Tibial artery (tissue), 4 donors: ENCODE data around the gene ABCG1.

Experiments used
- DNase-seq, 2 donors: peaks; one replicate each; pipeline ENCODE4 v3.0.0-alpha.2; 2019
- H3K27ac ChIP-seq, 2 donors: fragments of 200-600 bp; sonication (generic) in 1 of 2; 1 replicate in 1 of 2; 2 replicates in 1 of 2; pipeline ENCODE4 v1.5.1; 2018 to 2019; ENCODE audit warnings: mild to moderate bottlenecking in 1 of 2
- H3K27me3 ChIP-seq, 2 donors: fragments of 200-600 bp; sonication (generic) in 1 of 2; one replicate each; pipeline versions ENCODE4 v1.5.1 to v1.6.0; 2016 to 2019
- H3K36me3 ChIP-seq, 3 donors: fragments of 200-600 bp; sonication (generic) in 2 of 3; one replicate each; pipeline ENCODE4 v1.5.1; 2016 to 2019; ENCODE audit warnings: mild to moderate bottlenecking in 2 of 3
- H3K4me1 ChIP-seq, 4 donors: fragments of 200-600 bp; sonication (generic) in 2 of 4; 1 replicate in 3 of 4; 2 replicates in 1 of 4; pipeline ENCODE4 v1.5.1; 2016 to 2019
- H3K4me3 ChIP-seq, 2 donors: fragments of 200-600 bp; sonication (generic) in 1 of 2; 1 replicate in 1 of 2; 2 replicates in 1 of 2; pipeline ENCODE4 v1.5.1; 2018 to 2019; ENCODE audit warnings: mild to moderate bottlenecking in 2 of 2
- H3K9me3 ChIP-seq, 3 donors: fragments of 200-600 bp; sonication (generic) in 1 of 3; one replicate each; pipeline ENCODE4 v1.5.1; 2016 to 2019
- intact Hi-C: fragments of 100-400 bp; cut with DNase I; formaldehyde crosslinking; loops from one replicate; pipeline ENCODE4 v1.15.0; 2023; ENCODE audit warnings: low total_unique reads
- TF ChIP-seq, protein P1 (sequence below), 2 experiments: fragments of 200-600 bp in 1 of 2; fragments of 450-650 bp in 1 of 2; IDR thresholded peaks; one replicate each; pipeline ENCODE4 v1.5.1; 2017 to 2019; ENCODE audit warnings: antibody characterized with exemption in 2 of 2, mild to moderate bottlenecking in 1 of 2, moderate library complexity in 1 of 2

The ABCG1 gene

DNA sequence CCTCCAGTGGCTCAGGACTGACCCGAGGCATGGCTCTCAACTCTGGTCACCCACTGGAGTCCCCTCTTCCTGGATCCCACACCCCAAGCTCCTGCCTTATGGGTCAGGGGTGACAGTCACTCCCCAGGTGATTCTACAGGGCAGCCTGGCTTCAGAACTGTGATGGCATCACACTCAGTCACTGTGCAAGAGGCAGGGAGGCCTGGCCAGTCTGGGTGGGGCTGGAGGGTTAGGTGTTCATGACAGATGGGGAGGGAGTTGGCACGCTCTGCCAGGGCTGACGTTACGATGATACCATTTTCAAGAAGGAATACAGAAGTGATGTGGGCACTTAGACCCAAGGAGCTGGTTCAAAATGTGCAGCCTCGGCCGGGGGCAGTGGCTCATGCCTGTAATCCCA, 25.2 kb upstream of the ABCG1 start:
- TF ChIP-seq, protein P1, sequence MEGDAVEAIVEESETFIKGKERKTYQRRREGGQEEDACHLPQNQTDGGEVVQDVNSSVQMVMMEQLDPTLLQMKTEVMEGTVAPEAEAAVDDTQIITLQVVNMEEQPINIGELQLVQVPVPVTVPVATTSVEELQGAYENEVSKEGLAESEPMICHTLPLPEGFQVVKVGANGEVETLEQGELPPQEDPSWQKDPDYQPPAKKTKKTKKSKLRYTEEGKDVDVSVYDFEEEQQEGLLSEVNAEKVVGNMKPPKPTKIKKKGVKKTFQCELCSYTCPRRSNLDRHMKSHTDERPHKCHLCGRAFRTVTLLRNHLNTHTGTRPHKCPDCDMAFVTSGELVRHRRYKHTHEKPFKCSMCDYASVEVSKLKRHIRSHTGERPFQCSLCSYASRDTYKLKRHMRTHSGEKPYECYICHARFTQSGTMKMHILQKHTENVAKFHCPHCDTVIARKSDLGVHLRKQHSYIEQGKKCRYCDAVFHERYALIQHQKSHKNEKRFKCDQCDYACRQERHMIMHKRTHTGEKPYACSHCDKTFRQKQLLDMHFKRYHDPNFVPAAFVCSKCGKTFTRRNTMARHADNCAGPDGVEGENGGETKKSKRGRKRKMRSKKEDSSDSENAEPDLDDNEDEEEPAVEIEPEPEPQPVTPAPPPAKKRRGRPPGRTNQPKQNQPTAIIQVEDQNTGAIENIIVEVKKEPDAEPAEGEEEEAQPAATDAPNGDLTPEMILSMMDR (IDR thresholded peaks at IDR 0.05): no peak
- H3K36me3 ChIP-seq: no peaks in the 10 kb centered on the region
- no peak overlapping the region for H3K4me3 ChIP-seq
- intact Hi-C loops: no loop called here
- H3K27me3 ChIP-seq: peaks cover 0 to 28% of the 10 kb centered on the region in 2 donors
- no peak for DNase-seq
- no peaks in the 10 kb centered on the region for H3K9me3 ChIP-seq
- H3K4me1 ChIP-seq: no peaks in the 10 kb centered on the region
- no peak overlapping the region for H3K27ac ChIP-seq

DNA sequence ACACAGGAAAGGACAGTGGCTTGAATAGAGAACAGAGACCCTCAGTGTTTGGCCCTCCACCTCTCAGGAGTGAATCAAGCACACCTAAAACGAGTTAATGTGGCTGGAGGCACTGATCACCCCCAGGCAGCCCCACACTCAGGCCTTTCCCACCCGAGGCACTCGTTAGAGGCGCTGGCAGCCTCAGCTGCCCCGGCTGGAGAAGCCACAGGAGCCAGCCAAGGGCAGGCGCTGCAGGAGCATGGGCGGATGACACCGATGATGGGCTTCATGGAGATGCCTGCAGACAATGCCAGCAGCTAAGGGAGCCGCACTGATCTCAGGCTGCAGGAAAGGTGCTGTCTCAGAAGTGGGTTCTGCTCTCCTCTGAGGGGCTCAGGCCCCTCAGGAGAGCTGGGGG, 24.1 kb upstream of the ABCG1 start:
- H3K27ac ChIP-seq: no peak overlapping the region
- no peak for DNase-seq
- intact Hi-C loops: no loop called here

DNA sequence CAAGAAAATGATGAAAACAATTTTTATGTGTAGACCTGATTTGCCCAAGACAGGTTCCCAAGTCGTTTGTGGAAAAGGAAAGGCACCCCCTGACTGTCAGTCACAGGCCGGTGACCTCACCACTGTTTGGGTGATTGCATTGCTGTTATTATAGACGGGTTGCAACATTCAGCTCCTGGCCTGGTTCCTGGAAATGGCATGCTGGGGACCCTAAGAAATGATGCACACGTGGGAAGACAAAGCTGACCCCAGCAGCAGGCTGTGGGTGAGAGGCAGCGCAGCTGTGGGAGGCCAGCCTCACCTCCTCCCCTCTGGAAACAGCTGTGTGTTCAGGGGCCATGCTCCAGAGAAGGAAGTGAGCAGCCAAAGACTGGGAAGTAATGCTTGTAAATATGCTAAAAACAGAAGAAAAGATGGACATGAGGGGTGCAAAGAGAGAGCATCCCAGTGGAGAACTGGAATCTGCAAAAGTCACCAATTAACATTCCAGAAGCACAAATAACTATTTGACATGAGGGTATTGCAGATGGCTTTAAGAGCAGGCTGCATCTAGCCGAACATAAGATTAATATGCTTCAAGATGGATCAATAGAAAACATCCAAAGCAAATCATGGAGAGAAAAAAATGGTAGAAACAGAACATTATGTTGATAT, 23.4 kb upstream of the ABCG1 start:
- no peaks in the 10 kb centered on the region for H3K36me3 ChIP-seq

More for the DNA sequence above, 24.1 kb upstream of the ABCG1 start:
- peaks cover 0 to 28% of the 10 kb centered on the region in 2 donors for H3K27me3 ChIP-seq
- no peak overlapping the region for H3K4me3 ChIP-seq
- H3K4me1 ChIP-seq: no peaks in the 10 kb centered on the region
- no peaks in the 10 kb centered on the region for H3K36me3 ChIP-seq
- no peaks in the 10 kb centered on the region for H3K9me3 ChIP-seq
- TF ChIP-seq, protein P1 (IDR thresholded peaks at IDR 0.05): no peak

DNA sequence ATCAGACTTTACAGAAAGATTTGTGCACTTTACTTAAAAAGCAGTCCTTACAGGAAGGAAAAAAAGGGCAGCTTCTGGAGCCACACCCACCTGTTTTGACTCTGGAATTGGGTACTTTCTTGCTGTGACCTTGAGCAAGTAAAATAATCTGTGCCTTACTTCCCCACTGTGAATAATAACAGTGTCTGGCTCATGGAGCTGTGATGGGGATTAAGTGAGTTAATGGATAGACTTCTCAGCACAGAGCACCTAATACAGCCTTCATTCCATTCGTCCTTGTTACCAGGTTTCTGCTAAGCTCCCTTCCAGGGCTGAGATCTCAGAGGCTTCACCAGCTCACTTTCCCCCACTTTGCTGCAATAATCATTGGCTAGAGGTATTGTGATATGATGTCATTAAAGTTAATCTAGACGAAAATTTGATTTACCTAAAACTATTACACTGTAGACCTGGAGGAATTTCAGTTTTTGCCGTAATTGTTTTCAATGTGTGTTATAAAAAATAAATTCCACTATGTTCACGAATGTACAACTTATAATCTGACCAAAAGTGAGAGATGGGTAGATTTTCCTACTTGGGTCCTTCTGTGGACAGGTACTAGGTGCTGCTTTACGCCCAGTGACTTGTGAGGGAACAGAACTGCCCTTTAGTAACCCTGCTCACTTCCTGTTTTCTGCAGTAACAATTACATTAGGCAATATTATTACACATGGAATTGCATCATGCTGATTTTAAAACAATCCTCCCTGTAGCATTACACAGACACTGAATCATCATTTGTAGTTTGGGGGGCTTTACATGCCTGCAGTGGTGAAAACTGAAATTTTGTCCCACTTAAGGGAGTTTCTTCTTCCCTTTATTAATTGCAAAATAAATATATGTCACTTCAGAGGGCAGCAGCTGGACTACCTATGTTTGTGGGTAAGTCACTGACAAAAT, 19.7 kb upstream of the ABCG1 start:
- Histone ChIP-seq H3K27ac (no peak overlapping the region), H3K4me1 (no peaks in the 10 kb centered on the region), H3K4me3 (no peak overlapping the region), H3K36me3 (no peaks in the 10 kb centered on the region), H3K9me3 (no peaks in the 10 kb centered on the region), H3K27me3 (peaks cover 0 to 22% of the 10 kb centered on the region in 2 donors)
- TF ChIP-seq, protein P1 (IDR thresholded peaks at IDR 0.05): no peak
- intact Hi-C loops: no loop called here
- DNase-seq: no peak

More for the DNA sequence above, 23.4 kb upstream of the ABCG1 start:
- Histone ChIP-seq H3K4me3 (no peak overlapping the region), H3K4me1 (no peaks in the 10 kb centered on the region), H3K27ac (no peak overlapping the region), H3K27me3 (peaks cover 0 to 30% of the 10 kb centered on the region in 2 donors), H3K9me3 (no peaks in the 10 kb centered on the region)
- TF ChIP-seq, protein P1 (IDR thresholded peaks at IDR 0.05): no peak
- DNase-seq: peak; percentile 44 to 75
- intact Hi-C loops: no loop called here

DNA sequence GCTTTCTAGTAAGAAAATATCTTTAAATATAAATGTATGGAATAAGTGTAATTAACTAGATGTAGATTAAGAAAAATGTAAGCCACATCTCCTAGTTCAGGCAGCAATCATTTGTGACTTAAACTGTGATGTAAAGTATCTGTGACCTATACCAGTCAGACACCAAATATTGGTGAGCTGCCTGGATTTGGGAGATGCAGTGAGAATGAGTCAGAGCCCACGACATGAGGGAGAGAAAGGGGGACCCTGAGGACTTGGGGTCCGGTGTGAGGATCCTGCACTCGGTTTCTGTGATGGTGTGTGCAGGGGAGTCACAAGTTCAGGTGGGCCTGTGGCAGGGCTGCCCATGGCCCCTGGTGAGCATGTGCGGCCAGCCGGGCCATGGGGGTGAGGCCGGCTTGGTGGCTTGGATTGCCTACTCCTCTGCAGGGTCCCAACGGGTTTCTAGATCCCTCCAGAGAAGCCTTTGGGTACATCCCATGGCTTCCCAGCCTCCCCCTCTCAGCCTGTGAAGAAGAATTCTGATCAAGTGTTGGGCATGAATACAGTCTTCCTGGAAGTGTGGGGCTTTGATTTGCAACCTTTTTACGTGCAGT, 19.0 kb upstream of the ABCG1 start:
- Histone ChIP-seq H3K4me3 (no peak overlapping the region), H3K27ac (no peak overlapping the region), H3K27me3 (peaks cover 0 to 14% of the 10 kb centered on the region in 2 donors), H3K4me1 (no peaks in the 10 kb centered on the region), H3K9me3 (no peaks in the 10 kb centered on the region), H3K36me3 (no peaks in the 10 kb centered on the region)
- DNase-seq: no peak
- intact Hi-C loops: no loop called here
- TF ChIP-seq, protein P1 (IDR thresholded peaks at IDR 0.05): no peak
